Parathyroid adenoma (tissue), 2 donors: ENCODE measurements around the gene PLXNC1.

Source experiments
- H2AFZ ChIP-seq: fragments of 300-600 bp; sonication (generic); one replicate; pipeline ENCODE4 v1.7.0; 2017; ENCODE audit warnings: antibody characterized with exemption, mild to moderate bottlenecking
- H3K27ac ChIP-seq: fragments of 300-600 bp; sonication (generic); one replicate; pipeline ENCODE4 v1.7.0; 2017
- H3K27me3 ChIP-seq: fragments of 300-600 bp; sonication (generic); one replicate; pipeline ENCODE4 v1.7.0; 2017; ENCODE audit warnings: low read length; ENCODE audit not compliant: control insufficient read depth, insufficient read depth
- H3K36me3 ChIP-seq: fragments of 300-600 bp; sonication (generic); one replicate; pipeline ENCODE4 v1.7.0; 2017; ENCODE audit warnings: low read length; ENCODE audit not compliant: control insufficient read depth, insufficient read depth
- H3K4me1 ChIP-seq: fragments of 300-600 bp; sonication (generic); one replicate; pipeline ENCODE4 v1.7.0; 2017; ENCODE audit warnings: control low read depth
- H3K4me2 ChIP-seq: fragments of 300-600 bp; sonication (generic); one replicate; pipeline ENCODE4 v1.7.0; 2017; ENCODE audit warnings: low read length
- H3K4me3 ChIP-seq: fragments of 300-600 bp; sonication (generic); one replicate; pipeline ENCODE4 v1.7.0; 2017; ENCODE audit warnings: low read depth, low read length
- H3K79me2 ChIP-seq: fragments of 300-600 bp; sonication (generic); one replicate; pipeline ENCODE4 v1.7.0; 2017; ENCODE audit warnings: control low read depth
- H3K9ac ChIP-seq: fragments of 300-600 bp; sonication (generic); one replicate; pipeline ENCODE4 v1.7.0; 2017; ENCODE audit warnings: mild to moderate bottlenecking
- H3K9me3 ChIP-seq: fragments of 300-600 bp; sonication (generic); one replicate; pipeline ENCODE4 v1.7.0; 2017; ENCODE audit warnings: low read length; ENCODE audit not compliant: control insufficient read depth
- CTCF ChIP-seq: fragments of 300-600 bp; sonication (generic); IDR thresholded peaks from one replicate; pipeline ENCODE4 v1.7.0; 2017; ENCODE audit warnings: antibody characterized with exemption, mild to moderate bottlenecking
- donor health status: primary hyperparathyroidism.

Gene PLXNC1

GRCh38 chr12:94267537-94267872 is 119.1 kb downstream of the PLXNC1 start:
- no peak overlapping the region for H3K9ac ChIP-seq

GRCh38 chr12:94267921-94268471 is 119.6 kb downstream of the PLXNC1 start:
- H3K4me1 ChIP-seq, result no peaks in the 10 kb centered on the region
- H3K79me2 ChIP-seq, result no peaks in the 10 kb centered on the region
- no peak overlapping the region for H2AFZ ChIP-seq
- no peaks in the 10 kb centered on the region for H3K9me3 ChIP-seq
- no peak overlapping the region for H3K4me3 ChIP-seq
- no peak overlapping the region for H3K27ac ChIP-seq
- TF ChIP-seq CTCF, result no peak
- no peaks in the 10 kb centered on the region for H3K36me3 ChIP-seq
- no peak overlapping the region for H3K9ac ChIP-seq
- no peak overlapping the region for H3K4me2 ChIP-seq
- H3K27me3 ChIP-seq, result no peaks in the 10 kb centered on the region

More at GRCh38 chr12:94267537-94267872, 119.1 kb downstream of the PLXNC1 start:
- H3K4me1 ChIP-seq, result no peaks in the 10 kb centered on the region
- H3K27ac ChIP-seq, result no peak overlapping the region
- H3K4me2 ChIP-seq, result no peak overlapping the region
- H3K4me3 ChIP-seq, result no peak overlapping the region
- H3K36me3 ChIP-seq, result no peaks in the 10 kb centered on the region
- H2AFZ ChIP-seq, result no peak overlapping the region
- H3K9me3 ChIP-seq, result no peaks in the 10 kb centered on the region
- H3K79me2 ChIP-seq, result no peaks in the 10 kb centered on the region
- H3K27me3 ChIP-seq, result no peaks in the 10 kb centered on the region
- no peak for TF ChIP-seq CTCF

- no peak for TF ChIP-seq CTCF
- no peak overlapping the region for H3K4me3 ChIP-seq
- H3K9ac ChIP-seq, result no peak overlapping the region
- no peaks in the 10 kb centered on the region for H3K9me3 ChIP-seq
- no peak overlapping the region for H3K27ac ChIP-seq
- H3K27me3 ChIP-seq, result no peaks in the 10 kb centered on the region
- H3K4me1 ChIP-seq, result no peaks in the 10 kb centered on the region
- H2AFZ ChIP-seq, result no peak overlapping the region
- no peaks in the 10 kb centered on the region for H3K79me2 ChIP-seq
- no peaks in the 10 kb centered on the region for H3K36me3 ChIP-seq
- no peak overlapping the region for H3K4me2 ChIP-seq
These were observed 121.1 kb downstream of the PLXNC1 start for GRCh38 chr12:94269316-94269999.

GRCh38 chr12:94271351-94271750 is 123.0 kb downstream of the PLXNC1 start:
- no peak for TF ChIP-seq CTCF
- no peaks in the 10 kb centered on the region for H3K79me2 ChIP-seq
- no peak overlapping the region for H3K27ac ChIP-seq
- H3K9me3 ChIP-seq, result no peaks in the 10 kb centered on the region
- no peak overlapping the region for H3K4me2 ChIP-seq
- H3K4me3 ChIP-seq, result no peak overlapping the region
- H2AFZ ChIP-seq, result no peak overlapping the region
- H3K27me3 ChIP-seq, result no peaks in the 10 kb centered on the region
- H3K36me3 ChIP-seq, result no peaks in the 10 kb centered on the region
- no peak overlapping the region for H3K9ac ChIP-seq
- H3K4me1 ChIP-seq, result no peaks in the 10 kb centered on the region

- Histone ChIP-seq H3K9me3 (no peaks in the 10 kb centered on the region), H3K4me3 (no peak overlapping the region), H3K4me1 (no peaks in the 10 kb centered on the region), H3K4me2 (no peak overlapping the region), H2AFZ (no peak overlapping the region), H3K79me2 (no peaks in the 10 kb centered on the region), H3K27me3 (no peaks in the 10 kb centered on the region), H3K27ac (no peak overlapping the region), H3K9ac (no peak overlapping the region), H3K36me3 (no peaks in the 10 kb centered on the region)
- no peak for TF ChIP-seq CTCF
These were observed 123.9 kb downstream of the PLXNC1 start for GRCh38 chr12:94272280-94272679.
